GM03348 (cell line): ENCODE measurements around the gene HNRNPDL.
"Not testable (repeated sequence)": the region's sequence is repeated elsewhere in the genome, so short reads cannot be mapped to it uniquely, and the experiment has no call there.

Experiments used
- DNase-seq: peaks from one replicate; pipeline ENCODE4 v3.0.0; 2012; ENCODE audit warnings: low spot score

The HNRNPDL gene

GRCh38 chr4:82430193-82430963 lies at the start of gene HNRNPDL, which contains the start of gene ENOPH1:
Gene HNRNPDL (minus strand): TSS chr4:82430462. CDS start chr4:82429690, 772 bp downstream.
Gene ENOPH1 (plus strand): TSS chr4:82430590. CDS start chr4:82430830, 240 bp downstream.
- DNase-seq, result peak; percentile 98

- DNase-seq, result no peak
Measured at GRCh38 chr4:82479562-82479961, 49.3 kb upstream of the HNRNPDL start.

GRCh38 chr4:82477469-82477868 lies 47.2 kb upstream of the HNRNPDL start:
- not testable (repeated sequence) for DNase-seq

- not testable (repeated sequence) for DNase-seq
Measured at GRCh38 chr4:82475931-82476330, 45.7 kb upstream of the HNRNPDL start.

GRCh38 chr4:82473621-82474164 lies 43.4 kb upstream of the HNRNPDL start:
- DNase-seq, result no peak

- not testable (repeated sequence) for DNase-seq
Measured at GRCh38 chr4:82473080-82473479, 42.8 kb upstream of the HNRNPDL start.

GRCh38 chr4:82469791-82470345 lies 39.6 kb upstream of the HNRNPDL start:
- DNase-seq, result peak; percentile 52

GRCh38 chr4:82467471-82467870 lies 37.2 kb upstream of the HNRNPDL start:
- no peak for DNase-seq

- DNase-seq, result no peak
Measured at GRCh38 chr4:82463221-82463620, 33.0 kb upstream of the HNRNPDL start.

GRCh38 chr4:82462415-82462831 lies 32.2 kb upstream of the HNRNPDL start:
- DNase-seq, result peak; percentile 94

- no peak for DNase-seq
Measured at GRCh38 chr4:82461710-82462109, 31.4 kb upstream of the HNRNPDL start.

- DNase-seq, result no peak
Measured at GRCh38 chr4:82458729-82459128, 28.5 kb upstream of the HNRNPDL start.

GRCh38 chr4:82457266-82457665 lies 27.0 kb upstream of the HNRNPDL start:
- no peak for DNase-seq

GRCh38 chr4:82452026-82452425 lies 21.8 kb upstream of the HNRNPDL start:
- no peak for DNase-seq

GRCh38 chr4:82450966-82451755 lies 20.9 kb upstream of the HNRNPDL start:
- DNase-seq, result no peak

- no peak for DNase-seq
Measured at GRCh38 chr4:82447886-82448285, 17.6 kb upstream of the HNRNPDL start.

GRCh38 chr4:82439088-82439487 lies 8.8 kb upstream of the HNRNPDL start:
- no peak for DNase-seq

GRCh38 chr4:82437285-82438005 lies 7.2 kb upstream of the HNRNPDL start:
- peak; percentile 52 for DNase-seq

- no peak for DNase-seq
Measured at GRCh38 chr4:82436780-82437179, 6.5 kb upstream of the HNRNPDL start.

- DNase-seq, result no peak
Measured at GRCh38 chr4:82436130-82436529, 5.9 kb upstream of the HNRNPDL start.

GRCh38 chr4:82434949-82435348 lies 4.7 kb upstream of the HNRNPDL start:
- DNase-seq, result no peak

GRCh38 chr4:82433791-82434190 lies 3.5 kb upstream of the HNRNPDL start:
- DNase-seq, result no peak
